Uterus (tissue), 2 donors: ENCODE measurements around the gene LRRIQ3.

ENCODE experiments used
- CTCF ChIP-seq, 4 experiments: fragments of 200-600 bp in 2 of 4; fragments of 450-650 bp in 2 of 4; sonication (generic) in 2 of 4; IDR thresholded peaks; one replicate each; pipeline ENCODE4 v1.5.1; 2016 to 2019; ENCODE audit warnings: antibody characterized with exemption in 4 of 4, mild to moderate bottlenecking in 2 of 4, moderate library complexity in 1 of 4
- POLR2A ChIP-seq, 2 donors: fragments of 450-650 bp; IDR thresholded peaks; one replicate each; pipeline ENCODE4 v1.6.1; 2016; ENCODE audit warnings: antibody characterized with exemption in 2 of 2, mild to moderate bottlenecking in 1 of 2, moderate library complexity in 1 of 2

DNA sequence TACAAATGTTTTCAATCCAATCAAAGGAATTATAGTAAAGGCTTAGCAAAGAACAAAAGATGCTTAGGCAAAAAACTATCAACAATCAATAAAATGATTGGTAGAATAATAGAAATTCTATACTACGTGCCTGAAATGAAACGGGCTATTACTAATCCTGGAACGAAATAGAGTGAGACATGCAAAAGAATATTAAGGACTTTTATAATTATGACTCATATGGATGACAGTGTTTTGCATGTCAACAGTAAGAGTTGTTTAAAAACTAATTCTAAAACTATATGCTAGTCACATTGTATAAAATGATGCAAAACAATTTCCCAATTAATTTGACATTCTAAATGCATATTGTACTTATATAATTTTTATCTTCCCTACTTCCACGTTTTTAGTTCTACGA lies 35.6 kb downstream of the LRRIQ3 start:
- no peak for TF ChIP-seq CTCF (IDR thresholded peaks at IDR 0.05)
- no peak for TF ChIP-seq POLR2A (IDR thresholded peaks at IDR 0.05)
